GM12878 (cell line): ENCODE results near the gene TOP3A. TPM values are rescaled to one million over a fixed set of nuclear protein-coding genes. Genes with fewer than 3 reads are reported as not detected.

Experiments
- ATAC-seq: fragments of 200-7000 bp; cut with Tn5 transposase; 3 replicates; pipeline ENCODE4 v1.9.1; 2020; ENCODE audit warnings: mild to moderate bottlenecking, moderate library complexity
- BruUV-seq: library from RNA; stranded (reverse); fragments of 400-500 nt; replicated peaks from 2 replicates; lab custom pipeline; 2021; lab: Mats Ljungman, UMichigan
- CTCF ChIA-PET: fragments of 300-600 bp; sonication (Branson Sonifier 250); formaldehyde crosslinking; extraction: SDS; loops from one replicate; lab custom pipeline; 2021; ENCODE audit warnings: inconsistent platforms; lab: Yijun Ruan, JAX
- POLR2A ChIA-PET: fragments of 350-600 bp; formaldehyde crosslinking; extraction: SDS; loops from one replicate; lab custom pipeline; 2021; ENCODE audit warnings: inconsistent platforms; lab: Charles Lee
- RAD21 ChIA-PET: fragments of 300-600 bp; sonication (Branson Sonifier 250); formaldehyde crosslinking; loops from one replicate; lab custom pipeline; 2023; ENCODE audit warnings: antibody characterized with exemption; ENCODE audit not compliant: unreplicated experiment; lab: Charles Lee
- SMC1A ChIA-PET: fragments of 300-600 bp; sonication (Branson Sonifier 250); formaldehyde crosslinking; loops from one replicate; lab custom pipeline; 2023; ENCODE audit not compliant: unreplicated experiment, uncharacterized antibody; lab: Charles Lee
- DNase-seq: peaks from one replicate; pipeline ENCODE4 v3.0.0-alpha.2; 2011; ENCODE audit warnings: low read depth, low spot score
- FAIRE-seq: peaks from 3 replicates; lab custom pipeline; 2011; peaks lifted over from hg19 to GRCh38; lab: Jason Lieb, UNC
- H2AFZ ChIP-seq: 2 replicates; pipeline ENCODE4 v1.6.0; 2011; ENCODE audit warnings: low read depth, low read length, control low read depth; ENCODE audit not compliant: control insufficient read depth
- H3K27ac ChIP-seq: 2 replicates; pipeline ENCODE4 v1.5.1; 2011; ENCODE audit warnings: control low read depth; ENCODE audit not compliant: control insufficient read depth, insufficient read depth
- H3K27me3 ChIP-seq, 2 experiments: replicated peaks in 1 of 2; 2 replicates each; pipeline versions ENCODE4 v1.6.0 to v1.6.1; 2011; ENCODE audit warnings: low read length in 1 of 2; ENCODE audit not compliant: control insufficient read depth in 2 of 2, insufficient read depth in 2 of 2
- H3K36me3 ChIP-seq, 2 experiments: 2 replicates each; pipeline ENCODE4 v1.5.1; 2011; ENCODE audit warnings: low read length in 1 of 2; ENCODE audit not compliant: control insufficient read depth in 2 of 2, insufficient read depth in 2 of 2
- H3K4me1 ChIP-seq: 2 replicates; pipeline ENCODE4 v1.6.1; 2011; ENCODE audit warnings: mild to moderate bottlenecking, low read length, moderate library complexity, mixed read lengths; ENCODE audit not compliant: control insufficient read depth, insufficient read depth
- H3K4me2 ChIP-seq: 2 replicates; pipeline ENCODE4 v1.6.0; 2011; ENCODE audit warnings: control low read depth; ENCODE audit not compliant: control insufficient read depth, insufficient read depth
- H3K4me3 ChIP-seq: fragments of 200-600 bp; sonication (generic); 2 replicates; pipeline ENCODE4 v1.5.1; 2016
- H3K79me2 ChIP-seq: 2 replicates; pipeline ENCODE4 v1.6.0; 2011; ENCODE audit warnings: low read length; ENCODE audit not compliant: control insufficient read depth, insufficient read depth
- H3K9ac ChIP-seq: 2 replicates; pipeline ENCODE4 v1.8.0; 2011; ENCODE audit warnings: low read length, control low read depth, mixed read lengths; ENCODE audit not compliant: control insufficient read depth, insufficient read depth
- H3K9me3 ChIP-seq: replicated peaks from 3 replicates; pipeline ENCODE4 v1.5.1; 2011; ENCODE audit warnings: mild to moderate bottlenecking, low read length; ENCODE audit not compliant: control insufficient read depth, insufficient read depth
- H4K20me1 ChIP-seq: 2 replicates; pipeline ENCODE4 v1.6.0; 2011; ENCODE audit not compliant: control insufficient read depth, insufficient read depth
- ASH2L ChIP-seq: fragments of 300-600, 200-600 bp; sonication (generic); IDR thresholded peaks from 2 replicates; pipeline ENCODE4 v1.6.1; 2017; ENCODE audit warnings: low read depth, mild to moderate bottlenecking, borderline replicate concordance
- CBFB ChIP-seq: IDR thresholded peaks from 2 replicates; pipeline ENCODE4 v1.6.1; 2016; ENCODE audit warnings: antibody characterized with exemption, low read depth
- CBX5 ChIP-seq: sonication (generic); IDR thresholded peaks from 2 replicates; pipeline ENCODE4 v1.6.1; 2016; ENCODE audit warnings: low read depth, moderate library complexity, mild to moderate bottlenecking, inconsistent platforms
- CREB1 ChIP-seq: IDR thresholded peaks from 2 replicates; pipeline ENCODE4 v1.6.1; 2012; ENCODE audit warnings: low read depth, mild to moderate bottlenecking, inconsistent platforms
- HSF1 ChIP-seq: fragments of 150-350 bp; IDR thresholded peaks from 2 replicates; pipeline ENCODE4 v1.6.1; 2014; ENCODE audit warnings: mild to moderate bottlenecking, low read depth, low read length
- NRF1 ChIP-seq: conservative IDR thresholded peaks from 2 replicates; pipeline ENCODE4 v1.6.1; 2011; ENCODE audit warnings: mild to moderate bottlenecking, low read depth, low read length, improper control_type of control experiment
- SREBF2 ChIP-seq: IDR thresholded peaks from 2 replicates; pipeline ENCODE4 v1.6.1; 2012; ENCODE audit warnings: mild to moderate bottlenecking, low read length
- SUPT20H ChIP-seq: IDR thresholded peaks from 2 replicates; pipeline ENCODE4 v1.6.1; 2011; ENCODE audit warnings: low read depth, mild to moderate bottlenecking, low read length, moderate library complexity, borderline replicate concordance; ENCODE audit not compliant: control insufficient read depth
- TCF12 ChIP-seq: IDR thresholded peaks from 2 replicates; pipeline ENCODE4 v1.6.1; 2011; ENCODE audit warnings: low read depth, mild to moderate bottlenecking, low read length
- ZBTB4 ChIP-seq: fragments of 450-650 bp; formaldehyde crosslinking; IDR thresholded peaks from 2 replicates; pipeline ENCODE4 v1.4.0; 2022; ENCODE audit warnings: mild to moderate bottlenecking, moderate library complexity
- ZNF274 ChIP-seq: IDR thresholded peaks from one replicate; pipeline ENCODE4 v1.8.0; 2011; ENCODE audit not compliant: insufficient read length, insufficient read depth
- ZNF384 ChIP-seq: IDR thresholded peaks from 2 replicates; pipeline ENCODE4 v1.6.1; 2012; ENCODE audit warnings: low read depth, mild to moderate bottlenecking, low read length, improper control_type of control experiment, borderline replicate concordance
- WGBS: methylation state at CpG from one replicate; pipeline ENCODE4 v1.1.6; 2016; ENCODE audit warnings: low lambda C conversion rate; ENCODE audit not compliant: insufficient replicate concordance, insufficient coverage; ENCODE audit errors: missing lambda C conversion rate; 5-methylcytosine and 5-hydroxymethylcytosine counted together
- in situ Hi-C: fragments of 300-500 bp; cut with MboI; formaldehyde crosslinking; loops from 9 replicates; pipeline ENCODE4 v1.14.3; 2018; ENCODE audit warnings: mixed read lengths
- intact Hi-C: fragments of 100-400 bp; cut with micrococcal nuclease; formaldehyde crosslinking; loops from one replicate; pipeline ENCODE4 v1.14.2; 2022; ENCODE audit not compliant: unreplicated experiment
- polyA plus RNA-seq, 11 experiments: library from polyadenylated mRNA; depleted of rRNA in 4 of 11; unstranded in 6 of 11; stranded (reverse) in 5 of 11; fragments of >200 nt; fragmentation: Nextera tagmentation in 4 of 11; fragmentation: Illumina TruSeq in 1 of 11; extraction: Ambion mirVana in 4 of 11; extraction: Trizol in 1 of 11; gene quantifications; 1 replicate in 1 of 11; 2 replicates in 10 of 11; pipeline versions ENCODE4 v1.2.1 to v1.2.3, GENCODE V29; 2011 to 2016; ENCODE audit warnings: inconsistent platforms in 2 of 11, missing spikeins in 2 of 11, low read depth in 1 of 11
- total RNA-seq, 4 experiments: library from RNA; depleted of rRNA in 3 of 4; stranded (reverse); fragments of >200 nt in 3 of 4; fragmentation: Illumina TruSeq in 1 of 4; extraction: Trizol in 1 of 4; gene quantifications; 2 replicates each; pipeline versions ENCODE4 v1.2.1 to v1.2.3, GENCODE V29; 2013 to 2021
- TF ChIP-seq, protein P1 (sequence below): fragments of 450-650 bp; IDR thresholded peaks from 2 replicates; pipeline ENCODE4 v1.6.1; 2017; ENCODE audit warnings: low read depth, mild to moderate bottlenecking, moderate library complexity
- TF ChIP-seq, protein P2 (sequence below): IDR thresholded peaks from 2 replicates; pipeline ENCODE4 v1.6.1; 2012; ENCODE audit warnings: mild to moderate bottlenecking, low read depth, low read length

The TOP3A gene
- total and polyA plus RNA-seq, 10 of the 15 experiments (the other 5 are each of a cell fraction or from before 2014, with no cell fraction given): 4.2 to 51.9 (median 31.8) TPM

GRCh38 chr17:18230288-18231141 is 84.3 kb downstream of the TOP3A start:
- Histone ChIP-seq H2AFZ (no peak overlapping the region), H3K4me2 (no peak overlapping the region), H3K9ac (no peak overlapping the region), H3K27me3 (no peaks in the 10 kb centered on the region), H4K20me1 (no peaks in the 10 kb centered on the region), H3K36me3 (no peaks in the 10 kb centered on the region), H3K4me1 (no peaks in the 10 kb centered on the region), H3K4me3 (no peak overlapping the region), H3K79me2 (no peaks in the 10 kb centered on the region), H3K9me3 (no peaks in the 10 kb centered on the region), H3K27ac (no peak overlapping the region)
- POLR2A ChIA-PET: no interaction called here
- SMC1A ChIA-PET: no interaction called here
- FAIRE-seq (no peak), DNase-seq (no peak), ATAC-seq (no peak)
- intact Hi-C loops: no loop called here
- in situ Hi-C loops: no loop called here
- WGBS: 31% methylated on average over 14 of the region's 14 CpGs
- CTCF ChIA-PET: no interaction called here
- BruUV-seq: no TSS peak
- RAD21 ChIA-PET: no interaction called here
- TF ChIP-seq ZNF274: no peak
- no peak for TF ChIP-seq CBFB
- TF ChIP-seq ASH2L: no peak
- TF ChIP-seq ZNF384: no peak
- TF ChIP-seq HSF1: no peak
- TF ChIP-seq CBX5: no peak
- TF ChIP-seq CREB1: no peak
- no peak for TF ChIP-seq SREBF2
- no peak for TF ChIP-seq NRF1
- TF ChIP-seq SUPT20H: no peak
- TF ChIP-seq, protein P1, sequence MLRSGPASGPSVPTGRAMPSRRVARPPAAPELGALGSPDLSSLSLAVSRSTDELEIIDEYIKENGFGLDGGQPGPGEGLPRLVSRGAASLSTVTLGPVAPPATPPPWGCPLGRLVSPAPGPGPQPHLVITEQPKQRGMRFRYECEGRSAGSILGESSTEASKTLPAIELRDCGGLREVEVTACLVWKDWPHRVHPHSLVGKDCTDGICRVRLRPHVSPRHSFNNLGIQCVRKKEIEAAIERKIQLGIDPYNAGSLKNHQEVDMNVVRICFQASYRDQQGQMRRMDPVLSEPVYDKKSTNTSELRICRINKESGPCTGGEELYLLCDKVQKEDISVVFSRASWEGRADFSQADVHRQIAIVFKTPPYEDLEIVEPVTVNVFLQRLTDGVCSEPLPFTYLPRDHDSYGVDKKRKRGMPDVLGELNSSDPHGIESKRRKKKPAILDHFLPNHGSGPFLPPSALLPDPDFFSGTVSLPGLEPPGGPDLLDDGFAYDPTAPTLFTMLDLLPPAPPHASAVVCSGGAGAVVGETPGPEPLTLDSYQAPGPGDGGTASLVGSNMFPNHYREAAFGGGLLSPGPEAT: no peak
- TF ChIP-seq TCF12: no peak
- TF ChIP-seq, protein P2, sequence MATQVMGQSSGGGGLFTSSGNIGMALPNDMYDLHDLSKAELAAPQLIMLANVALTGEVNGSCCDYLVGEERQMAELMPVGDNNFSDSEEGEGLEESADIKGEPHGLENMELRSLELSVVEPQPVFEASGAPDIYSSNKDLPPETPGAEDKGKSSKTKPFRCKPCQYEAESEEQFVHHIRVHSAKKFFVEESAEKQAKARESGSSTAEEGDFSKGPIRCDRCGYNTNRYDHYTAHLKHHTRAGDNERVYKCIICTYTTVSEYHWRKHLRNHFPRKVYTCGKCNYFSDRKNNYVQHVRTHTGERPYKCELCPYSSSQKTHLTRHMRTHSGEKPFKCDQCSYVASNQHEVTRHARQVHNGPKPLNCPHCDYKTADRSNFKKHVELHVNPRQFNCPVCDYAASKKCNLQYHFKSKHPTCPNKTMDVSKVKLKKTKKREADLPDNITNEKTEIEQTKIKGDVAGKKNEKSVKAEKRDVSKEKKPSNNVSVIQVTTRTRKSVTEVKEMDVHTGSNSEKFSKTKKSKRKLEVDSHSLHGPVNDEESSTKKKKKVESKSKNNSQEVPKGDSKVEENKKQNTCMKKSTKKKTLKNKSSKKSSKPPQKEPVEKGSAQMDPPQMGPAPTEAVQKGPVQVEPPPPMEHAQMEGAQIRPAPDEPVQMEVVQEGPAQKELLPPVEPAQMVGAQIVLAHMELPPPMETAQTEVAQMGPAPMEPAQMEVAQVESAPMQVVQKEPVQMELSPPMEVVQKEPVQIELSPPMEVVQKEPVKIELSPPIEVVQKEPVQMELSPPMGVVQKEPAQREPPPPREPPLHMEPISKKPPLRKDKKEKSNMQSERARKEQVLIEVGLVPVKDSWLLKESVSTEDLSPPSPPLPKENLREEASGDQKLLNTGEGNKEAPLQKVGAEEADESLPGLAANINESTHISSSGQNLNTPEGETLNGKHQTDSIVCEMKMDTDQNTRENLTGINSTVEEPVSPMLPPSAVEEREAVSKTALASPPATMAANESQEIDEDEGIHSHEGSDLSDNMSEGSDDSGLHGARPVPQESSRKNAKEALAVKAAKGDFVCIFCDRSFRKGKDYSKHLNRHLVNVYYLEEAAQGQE: no peak
- no peak for TF ChIP-seq ZBTB4 (CRISPR knock-in tag)
